ENCODE measurements around the gene ABCC5.

DNA sequence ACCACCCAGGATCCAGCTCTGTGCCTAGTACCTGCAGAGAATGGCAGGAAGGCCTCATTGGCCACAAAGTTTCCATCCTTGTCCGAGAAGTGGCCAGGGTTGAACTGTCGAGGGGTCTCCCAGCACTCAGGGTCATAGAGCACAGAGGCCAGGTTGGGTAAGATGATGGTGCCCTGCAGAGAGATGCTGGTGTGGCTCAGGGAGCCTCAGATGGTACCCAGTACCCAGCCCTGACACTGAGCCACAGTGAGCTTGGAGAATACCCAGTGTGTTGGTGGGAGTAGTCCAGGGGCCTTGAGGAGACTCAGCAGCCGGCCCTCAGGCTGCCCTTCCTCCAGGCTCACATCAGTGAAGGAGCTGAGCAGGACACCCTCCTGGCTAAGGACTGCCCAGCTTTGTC, 121.5 kb downstream of the ABCC5 start:
- TF ChIP-seq POLR2A (IDR thresholded peaks at IDR 0.05; ENCODE audit: control extremely low read depth in 1 of 2, low read depth in 2 of 2, low read length in 2 of 2) (no peak), GABPA (IDR thresholded peaks at IDR 0.05; ENCODE audit: borderline replicate concordance, insufficient read depth, low read length) (no peak), HDAC6 (IDR thresholded peaks at IDR 0.05; ENCODE audit: low read depth, low read length) (no peak)
- TF ChIP-seq, protein P1, sequence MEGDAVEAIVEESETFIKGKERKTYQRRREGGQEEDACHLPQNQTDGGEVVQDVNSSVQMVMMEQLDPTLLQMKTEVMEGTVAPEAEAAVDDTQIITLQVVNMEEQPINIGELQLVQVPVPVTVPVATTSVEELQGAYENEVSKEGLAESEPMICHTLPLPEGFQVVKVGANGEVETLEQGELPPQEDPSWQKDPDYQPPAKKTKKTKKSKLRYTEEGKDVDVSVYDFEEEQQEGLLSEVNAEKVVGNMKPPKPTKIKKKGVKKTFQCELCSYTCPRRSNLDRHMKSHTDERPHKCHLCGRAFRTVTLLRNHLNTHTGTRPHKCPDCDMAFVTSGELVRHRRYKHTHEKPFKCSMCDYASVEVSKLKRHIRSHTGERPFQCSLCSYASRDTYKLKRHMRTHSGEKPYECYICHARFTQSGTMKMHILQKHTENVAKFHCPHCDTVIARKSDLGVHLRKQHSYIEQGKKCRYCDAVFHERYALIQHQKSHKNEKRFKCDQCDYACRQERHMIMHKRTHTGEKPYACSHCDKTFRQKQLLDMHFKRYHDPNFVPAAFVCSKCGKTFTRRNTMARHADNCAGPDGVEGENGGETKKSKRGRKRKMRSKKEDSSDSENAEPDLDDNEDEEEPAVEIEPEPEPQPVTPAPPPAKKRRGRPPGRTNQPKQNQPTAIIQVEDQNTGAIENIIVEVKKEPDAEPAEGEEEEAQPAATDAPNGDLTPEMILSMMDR (IDR thresholded peaks at IDR 0.05; ENCODE audit: control extremely low read depth in 1 of 3, insufficient read depth in 1 of 3, low read depth in 1 of 3, low read length in 3 of 3): no peak

All from H1 (cell line).